GM12878 (cell line): ENCODE data around the gene TTC8. TPM values are rescaled to one million over a fixed set of nuclear protein-coding genes. Genes with fewer than 3 reads are reported as not detected.

Source experiments
- ATAC-seq: fragments of 200-7000 bp; cut with Tn5 transposase; 3 replicates; pipeline ENCODE4 v1.9.1; 2020; ENCODE audit warnings: mild to moderate bottlenecking, moderate library complexity
- BruUV-seq: library from RNA; stranded (reverse); fragments of 400-500 nt; replicated peaks from 2 replicates; lab custom pipeline; 2021; lab: Mats Ljungman, UMichigan
- CTCF ChIA-PET: fragments of 300-600 bp; sonication (Branson Sonifier 250); formaldehyde crosslinking; extraction: SDS; loops from one replicate; lab custom pipeline; 2021; ENCODE audit warnings: inconsistent platforms; lab: Yijun Ruan, JAX
- POLR2A ChIA-PET: fragments of 350-600 bp; formaldehyde crosslinking; extraction: SDS; loops from one replicate; lab custom pipeline; 2021; ENCODE audit warnings: inconsistent platforms; lab: Charles Lee
- RAD21 ChIA-PET: fragments of 300-600 bp; sonication (Branson Sonifier 250); formaldehyde crosslinking; loops from one replicate; lab custom pipeline; 2023; ENCODE audit warnings: antibody characterized with exemption; ENCODE audit not compliant: unreplicated experiment; lab: Charles Lee
- SMC1A ChIA-PET: fragments of 300-600 bp; sonication (Branson Sonifier 250); formaldehyde crosslinking; loops from one replicate; lab custom pipeline; 2023; ENCODE audit not compliant: unreplicated experiment, uncharacterized antibody; lab: Charles Lee
- DNase-seq: peaks from one replicate; pipeline ENCODE4 v3.0.0-alpha.2; 2011; ENCODE audit warnings: low read depth, low spot score
- FAIRE-seq: peaks from 3 replicates; lab custom pipeline; 2011; peaks lifted over from hg19 to GRCh38; lab: Jason Lieb, UNC
- H2AFZ ChIP-seq: 2 replicates; pipeline ENCODE4 v1.6.0; 2011; ENCODE audit warnings: low read depth, low read length, control low read depth; ENCODE audit not compliant: control insufficient read depth
- H3K27ac ChIP-seq: 2 replicates; pipeline ENCODE4 v1.5.1; 2011; ENCODE audit warnings: control low read depth; ENCODE audit not compliant: control insufficient read depth, insufficient read depth
- H3K27me3 ChIP-seq, 2 experiments: replicated peaks in 1 of 2; 2 replicates each; pipeline versions ENCODE4 v1.6.0 to v1.6.1; 2011; ENCODE audit warnings: low read length in 1 of 2; ENCODE audit not compliant: control insufficient read depth in 2 of 2, insufficient read depth in 2 of 2
- H3K36me3 ChIP-seq, 2 experiments: 2 replicates each; pipeline ENCODE4 v1.5.1; 2011; ENCODE audit warnings: low read length in 1 of 2; ENCODE audit not compliant: control insufficient read depth in 2 of 2, insufficient read depth in 2 of 2
- H3K4me1 ChIP-seq: 2 replicates; pipeline ENCODE4 v1.6.1; 2011; ENCODE audit warnings: mild to moderate bottlenecking, low read length, moderate library complexity, mixed read lengths; ENCODE audit not compliant: control insufficient read depth, insufficient read depth
- H3K4me2 ChIP-seq: 2 replicates; pipeline ENCODE4 v1.6.0; 2011; ENCODE audit warnings: control low read depth; ENCODE audit not compliant: control insufficient read depth, insufficient read depth
- H3K4me3 ChIP-seq: fragments of 200-600 bp; sonication (generic); 2 replicates; pipeline ENCODE4 v1.5.1; 2016
- H3K79me2 ChIP-seq: 2 replicates; pipeline ENCODE4 v1.6.0; 2011; ENCODE audit warnings: low read length; ENCODE audit not compliant: control insufficient read depth, insufficient read depth
- H3K9ac ChIP-seq: 2 replicates; pipeline ENCODE4 v1.8.0; 2011; ENCODE audit warnings: low read length, control low read depth, mixed read lengths; ENCODE audit not compliant: control insufficient read depth, insufficient read depth
- H3K9me3 ChIP-seq: replicated peaks from 3 replicates; pipeline ENCODE4 v1.5.1; 2011; ENCODE audit warnings: mild to moderate bottlenecking, low read length; ENCODE audit not compliant: control insufficient read depth, insufficient read depth
- H4K20me1 ChIP-seq: 2 replicates; pipeline ENCODE4 v1.6.0; 2011; ENCODE audit not compliant: control insufficient read depth, insufficient read depth
- BACH1 ChIP-seq: fragments of 450-650 bp; IDR thresholded peaks from 2 replicates; pipeline ENCODE4 v1.6.1; 2017; ENCODE audit warnings: mild to moderate bottlenecking, borderline replicate concordance
- DPF2 ChIP-seq: fragments of 450-650 bp; IDR thresholded peaks from 2 replicates; pipeline ENCODE4 v1.6.1; 2017; ENCODE audit warnings: mild to moderate bottlenecking
- LARP7 ChIP-seq: fragments of 450-650 bp; IDR thresholded peaks from 2 replicates; pipeline ENCODE4 v1.6.1; 2017; ENCODE audit warnings: mild to moderate bottlenecking
- MEF2A ChIP-seq: IDR thresholded peaks from 2 replicates; pipeline ENCODE4 v1.6.1; 2011; ENCODE audit warnings: low read depth, mild to moderate bottlenecking, low read length, moderate library complexity; ENCODE audit not compliant: insufficient read depth
- NFXL1 ChIP-seq: fragments of 450-650 bp; IDR thresholded peaks from 2 replicates; pipeline ENCODE4 v1.6.1; 2017; ENCODE audit warnings: antibody characterized with exemption, mild to moderate bottlenecking, borderline replicate concordance
- RB1 ChIP-seq: fragments of 450-650 bp; formaldehyde crosslinking; IDR thresholded peaks from 2 replicates; pipeline ENCODE4 v1.6.1; 2017; ENCODE audit warnings: mild to moderate bottlenecking, borderline replicate concordance
- TCF12 ChIP-seq: IDR thresholded peaks from 2 replicates; pipeline ENCODE4 v1.6.1; 2011; ENCODE audit warnings: low read depth, mild to moderate bottlenecking, low read length
- ZNF24 ChIP-seq: fragments of 450-650 bp; IDR thresholded peaks from 2 replicates; pipeline ENCODE4 v1.6.1; 2017; ENCODE audit warnings: antibody characterized with exemption, mild to moderate bottlenecking
- WGBS: methylation state at CpG from one replicate; pipeline ENCODE4 v1.1.6; 2016; ENCODE audit warnings: low lambda C conversion rate; ENCODE audit not compliant: insufficient replicate concordance, insufficient coverage; ENCODE audit errors: missing lambda C conversion rate; 5-methylcytosine and 5-hydroxymethylcytosine counted together
- in situ Hi-C: fragments of 300-500 bp; cut with MboI; formaldehyde crosslinking; loops from 9 replicates; pipeline ENCODE4 v1.14.3; 2018; ENCODE audit warnings: mixed read lengths
- intact Hi-C: fragments of 100-400 bp; cut with micrococcal nuclease; formaldehyde crosslinking; loops from one replicate; pipeline ENCODE4 v1.14.2; 2022; ENCODE audit not compliant: unreplicated experiment
- polyA plus RNA-seq, 11 experiments: library from polyadenylated mRNA; depleted of rRNA in 4 of 11; unstranded in 6 of 11; stranded (reverse) in 5 of 11; fragments of >200 nt; fragmentation: Nextera tagmentation in 4 of 11; fragmentation: Illumina TruSeq in 1 of 11; extraction: Ambion mirVana in 4 of 11; extraction: Trizol in 1 of 11; gene quantifications; 1 replicate in 1 of 11; 2 replicates in 10 of 11; pipeline versions ENCODE4 v1.2.1 to v1.2.3, GENCODE V29; 2011 to 2016; ENCODE audit warnings: inconsistent platforms in 2 of 11, missing spikeins in 2 of 11, low read depth in 1 of 11
- total RNA-seq, 4 experiments: library from RNA; depleted of rRNA in 3 of 4; stranded (reverse); fragments of >200 nt in 3 of 4; fragmentation: Illumina TruSeq in 1 of 4; extraction: Trizol in 1 of 4; gene quantifications; 2 replicates each; pipeline versions ENCODE4 v1.2.1 to v1.2.3, GENCODE V29; 2013 to 2021

Gene TTC8
- total and polyA plus RNA-seq, 10 of the 15 experiments (the other 5 are each of a cell fraction or from before 2014, with no cell fraction given) = 1.5 to 4.6 (median 2.5) TPM

DNA sequence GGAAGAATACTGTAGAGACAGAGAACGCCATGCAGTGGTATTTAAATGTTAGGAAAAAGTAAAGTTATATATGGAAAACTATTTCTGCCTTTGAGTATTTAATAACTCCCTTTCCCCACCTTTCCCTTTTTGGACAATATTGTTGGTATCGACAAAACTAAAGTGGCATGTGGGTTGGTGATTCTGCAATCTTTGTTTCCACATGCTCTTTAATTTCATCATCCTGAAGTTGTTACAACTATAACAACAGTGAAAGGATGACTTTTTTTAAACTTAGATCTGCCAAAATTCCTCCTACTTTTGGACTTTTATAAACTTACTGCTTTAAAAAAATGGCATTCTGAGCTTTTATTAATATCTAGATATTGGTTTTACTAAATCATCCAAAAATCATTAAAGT is 25.3 kb downstream of the TTC8 start:
- Histone ChIP-seq H3K9me3 (no peaks in the 10 kb centered on the region), H3K27me3 (no peaks in the 10 kb centered on the region), H3K4me1 (no peaks in the 10 kb centered on the region), H3K27ac (no peak overlapping the region), H4K20me1 (no peaks in the 10 kb centered on the region), H3K4me2 (no peak overlapping the region), H3K36me3 (no peaks in the 10 kb centered on the region), H3K79me2 (no peaks in the 10 kb centered on the region), H3K9ac (no peak overlapping the region), H3K4me3 (no peak overlapping the region), H2AFZ (no peak overlapping the region)
- FAIRE-seq (no peak), ATAC-seq (no peak), DNase-seq (no peak)
- TF ChIP-seq LARP7 = no peak
- no peak for TF ChIP-seq TCF12
- TF ChIP-seq DPF2 = no peak
- TF ChIP-seq RB1 = no peak
- no peak for TF ChIP-seq MEF2A
- no peak for TF ChIP-seq ZNF24
- no peak for TF ChIP-seq NFXL1
- intact Hi-C loops = no loop called here
- ChIA-PET SMC1A (no interaction called here), POLR2A (no interaction called here), RAD21 (no interaction called here), CTCF (interaction anchor here (0.8 kb wide), 1 partner anchor 182 kb away, joined by 3 read pairs; no protein-coding TSS in a partner anchor)
- no TSS peak for BruUV-seq
- in situ Hi-C loops = no loop called here
- WGBS = 86% methylated on average over 2 of the region's 2 CpGs

DNA sequence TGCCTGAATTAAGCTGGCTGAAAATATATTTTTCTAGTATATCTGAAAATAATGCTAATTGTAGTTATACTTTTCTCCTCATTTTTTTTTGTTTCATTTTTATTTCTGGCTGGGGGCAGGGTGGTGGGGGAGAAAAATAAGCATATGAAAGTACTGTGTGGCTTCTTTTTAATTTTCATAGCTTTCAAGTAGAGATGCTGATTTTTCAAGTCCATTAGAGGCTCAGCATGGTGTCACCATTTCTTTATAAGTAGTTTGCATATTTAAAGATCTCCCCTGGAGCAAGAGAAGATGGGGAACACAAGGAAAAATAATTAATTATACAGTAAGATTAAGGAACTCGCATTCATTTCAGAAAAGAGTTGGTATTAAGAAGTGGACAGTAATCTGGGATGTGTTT is 27.1 kb downstream of the TTC8 start:
- 91% methylated on average over 1 of the region's 1 CpG for WGBS
- Histone ChIP-seq H3K79me2 (no peaks in the 10 kb centered on the region), H3K9me3 (no peaks in the 10 kb centered on the region), H2AFZ (no peak overlapping the region), H4K20me1 (no peaks in the 10 kb centered on the region), H3K27me3 (no peaks in the 10 kb centered on the region), H3K4me2 (no peak overlapping the region), H3K9ac (no peak overlapping the region), H3K36me3 (no peaks in the 10 kb centered on the region), H3K4me3 (no peak overlapping the region), H3K27ac (no peak overlapping the region), H3K4me1 (no peaks in the 10 kb centered on the region)
- ChIA-PET POLR2A (no interaction called here), RAD21 (no interaction called here), SMC1A (interaction anchor here (1.1 kb wide), 1 partner anchor 183 kb away, joined by 5 read pairs; no protein-coding TSS in a partner anchor), CTCF (no interaction called here)
- DNase-seq (no peak), FAIRE-seq (no peak), ATAC-seq (no peak)
- intact Hi-C loops = no loop called here
- no TSS peak for BruUV-seq
- in situ Hi-C loops = no loop called here
- no peak for TF ChIP-seq BACH1
